ENCODE measurements around the gene TMEM236.

Gene TMEM236

DNA sequence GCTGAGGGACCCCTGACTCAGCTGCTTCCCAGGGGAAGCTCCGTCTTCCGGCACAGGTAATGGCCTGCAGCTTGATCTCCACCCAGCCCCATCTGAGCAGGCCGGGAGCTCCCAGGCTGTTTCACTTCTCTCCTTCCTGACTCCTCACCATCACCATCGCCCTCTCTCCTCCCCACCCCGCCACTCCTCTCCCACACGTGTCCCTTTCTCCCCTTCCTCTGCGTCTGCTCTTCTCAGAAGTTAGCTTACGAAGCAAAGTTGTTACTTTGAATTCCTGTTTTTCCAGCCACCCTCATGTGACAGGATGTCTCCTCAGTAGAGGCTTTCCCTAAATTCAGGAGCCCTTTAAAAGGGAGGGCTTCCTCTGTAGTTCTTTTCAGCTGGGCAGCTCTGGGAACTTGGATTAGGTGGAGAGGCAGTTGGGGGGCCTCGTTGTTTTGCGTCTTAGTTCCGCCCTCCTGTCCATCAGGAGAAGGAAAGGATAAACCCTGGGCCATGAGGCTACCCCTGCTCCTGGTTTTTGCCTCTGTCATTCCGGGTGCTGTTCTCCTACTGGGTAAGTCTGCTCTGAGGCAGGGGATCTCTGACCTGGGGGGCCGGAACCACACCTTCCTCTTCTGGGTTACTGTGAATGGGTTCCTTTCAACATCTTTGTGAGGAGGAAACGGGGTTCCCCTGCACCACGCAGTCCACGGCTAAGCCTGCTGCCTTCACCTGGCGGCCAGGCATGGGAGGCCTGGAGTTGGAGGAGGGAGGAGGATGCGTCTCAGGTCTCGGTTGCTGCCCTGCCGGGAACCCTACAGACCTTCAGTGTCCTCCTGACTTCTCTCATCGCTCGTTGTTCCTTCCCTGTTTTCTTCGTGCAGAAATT lies 57.2 kb downstream of the TMEM236 start, which contains the start of gene MRC1:
Gene MRC1 (plus strand): TSS at position 378 of the 871 bp plus-strand sequence. CDS start 118 bp downstream, at position 496.
- DNase-seq (ENCODE audit: low read depth), result no peak
- no peak within 1 kb of the TSS for H3K4me3 ChIP-seq (ENCODE audit: low read depth, low read length)
- TF ChIP-seq, protein P1, sequence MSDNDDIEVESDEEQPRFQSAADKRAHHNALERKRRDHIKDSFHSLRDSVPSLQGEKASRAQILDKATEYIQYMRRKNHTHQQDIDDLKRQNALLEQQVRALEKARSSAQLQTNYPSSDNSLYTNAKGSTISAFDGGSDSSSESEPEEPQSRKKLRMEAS (IDR thresholded peaks at IDR 0.05; ENCODE audit: low read depth, low read length), result no peak
- no peak for TF ChIP-seq POLR2A (IDR thresholded peaks at IDR 0.05; ENCODE audit: extremely low read depth, insufficient read length)
- TF ChIP-seq MYC (IDR thresholded peaks at IDR 0.05; ENCODE audit: low read depth, low read length), result no peak
- TF ChIP-seq, protein P2, sequence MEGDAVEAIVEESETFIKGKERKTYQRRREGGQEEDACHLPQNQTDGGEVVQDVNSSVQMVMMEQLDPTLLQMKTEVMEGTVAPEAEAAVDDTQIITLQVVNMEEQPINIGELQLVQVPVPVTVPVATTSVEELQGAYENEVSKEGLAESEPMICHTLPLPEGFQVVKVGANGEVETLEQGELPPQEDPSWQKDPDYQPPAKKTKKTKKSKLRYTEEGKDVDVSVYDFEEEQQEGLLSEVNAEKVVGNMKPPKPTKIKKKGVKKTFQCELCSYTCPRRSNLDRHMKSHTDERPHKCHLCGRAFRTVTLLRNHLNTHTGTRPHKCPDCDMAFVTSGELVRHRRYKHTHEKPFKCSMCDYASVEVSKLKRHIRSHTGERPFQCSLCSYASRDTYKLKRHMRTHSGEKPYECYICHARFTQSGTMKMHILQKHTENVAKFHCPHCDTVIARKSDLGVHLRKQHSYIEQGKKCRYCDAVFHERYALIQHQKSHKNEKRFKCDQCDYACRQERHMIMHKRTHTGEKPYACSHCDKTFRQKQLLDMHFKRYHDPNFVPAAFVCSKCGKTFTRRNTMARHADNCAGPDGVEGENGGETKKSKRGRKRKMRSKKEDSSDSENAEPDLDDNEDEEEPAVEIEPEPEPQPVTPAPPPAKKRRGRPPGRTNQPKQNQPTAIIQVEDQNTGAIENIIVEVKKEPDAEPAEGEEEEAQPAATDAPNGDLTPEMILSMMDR (IDR thresholded peaks at IDR 0.05; ENCODE audit: low read depth, low read length), result no peak

DNA sequence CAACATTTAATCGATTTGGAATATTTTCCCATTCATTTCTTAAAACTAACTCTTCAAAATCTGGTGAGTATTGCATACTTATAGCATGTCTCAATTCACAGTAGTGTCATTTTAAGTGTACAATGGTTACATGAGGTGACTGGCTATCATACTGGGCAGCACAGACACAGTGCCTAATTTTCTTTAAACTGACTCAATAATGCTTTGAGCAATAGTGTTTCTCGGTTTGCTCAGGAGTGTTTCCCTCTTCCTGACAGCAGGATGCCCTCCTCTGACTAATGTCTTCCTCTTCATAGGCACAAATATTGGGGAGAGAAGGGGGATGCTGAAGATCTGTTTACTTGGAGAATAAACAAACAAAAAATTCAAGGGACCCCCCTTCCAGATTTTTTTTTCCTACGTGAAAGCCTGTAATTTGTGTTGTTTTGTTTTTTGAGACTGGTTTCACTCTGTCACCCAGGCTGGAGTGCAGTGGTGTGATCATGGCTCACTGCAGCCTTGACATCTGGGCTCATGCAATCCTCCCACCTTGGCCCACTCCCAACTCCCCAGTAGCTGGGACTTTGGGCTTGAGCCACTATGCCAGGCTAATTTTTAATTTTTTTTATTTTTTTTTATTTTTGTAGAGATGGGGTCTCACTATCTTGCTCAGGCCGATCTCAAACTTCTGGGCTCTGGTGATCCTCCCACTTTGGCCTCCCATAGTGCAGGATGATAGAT lies 59.3 kb downstream of the TMEM236 start:
- TF ChIP-seq MYC (IDR thresholded peaks at IDR 0.05; ENCODE audit: low read depth, low read length) (no peak), POLR2A (IDR thresholded peaks at IDR 0.05; ENCODE audit: extremely low read depth, insufficient read length) (no peak)
- TF ChIP-seq, protein P1 (IDR thresholded peaks at IDR 0.05; ENCODE audit: low read depth, low read length), result no peak
- TF ChIP-seq, protein P2 (IDR thresholded peaks at IDR 0.05; ENCODE audit: low read depth, low read length), result no peak
- H3K4me3 ChIP-seq (ENCODE audit: low read depth, low read length), result no peak overlapping the region
- no peak for DNase-seq (ENCODE audit: low read depth)

DNA sequence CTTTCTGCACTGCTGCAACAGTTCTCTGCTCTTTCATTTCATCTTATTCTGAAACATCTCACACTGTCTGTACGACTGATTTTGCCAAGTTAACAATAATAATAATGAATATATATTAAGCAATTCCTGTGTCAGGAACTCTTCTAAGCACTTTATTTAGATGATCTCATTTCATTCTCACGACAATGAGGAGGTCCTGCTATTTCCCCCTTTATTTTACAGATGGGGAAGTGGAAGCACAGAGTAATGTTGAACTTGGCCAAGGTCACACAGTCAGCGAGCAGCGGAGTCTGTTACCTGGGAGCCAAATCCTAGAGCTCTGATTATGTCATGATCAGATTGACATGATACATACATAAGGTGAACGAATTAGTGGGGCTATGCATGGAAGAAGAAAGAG lies 63.0 kb downstream of the TMEM236 start:
- H3K4me3 ChIP-seq (ENCODE audit: low read depth, low read length), result no peak overlapping the region
- no peak for DNase-seq (ENCODE audit: low read depth)
- TF ChIP-seq, protein P1 (IDR thresholded peaks at IDR 0.05; ENCODE audit: low read depth, low read length), result no peak
- TF ChIP-seq, protein P2 (IDR thresholded peaks at IDR 0.05; ENCODE audit: low read depth, low read length), result no peak
- TF ChIP-seq POLR2A (IDR thresholded peaks at IDR 0.05; ENCODE audit: extremely low read depth, insufficient read length) (no peak), MYC (IDR thresholded peaks at IDR 0.05; ENCODE audit: low read depth, low read length) (no peak)

DNA sequence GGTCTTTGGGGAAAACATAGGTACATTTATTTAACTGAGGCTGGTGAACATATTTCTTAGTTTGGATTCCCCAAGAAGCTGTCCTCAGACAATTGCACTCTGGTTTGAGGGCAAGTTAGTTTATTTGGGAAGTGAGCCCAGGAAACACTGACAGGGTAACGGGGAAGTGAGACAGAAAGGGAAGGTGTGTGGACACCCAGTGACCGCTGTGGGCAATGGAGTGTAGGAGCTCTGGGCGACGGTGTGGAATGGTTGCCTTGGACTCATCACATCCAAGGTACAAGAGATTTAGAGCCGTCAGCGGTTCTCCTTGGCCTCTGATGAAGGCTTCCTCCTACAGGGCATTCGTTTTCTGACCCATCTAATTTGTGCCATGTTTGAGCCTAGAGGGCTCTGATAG lies 64.2 kb downstream of the TMEM236 start:
- TF ChIP-seq, protein P2 (IDR thresholded peaks at IDR 0.05; ENCODE audit: low read depth, low read length), result no peak
- TF ChIP-seq, protein P1 (IDR thresholded peaks at IDR 0.05; ENCODE audit: low read depth, low read length), result no peak
- TF ChIP-seq MYC (IDR thresholded peaks at IDR 0.05; ENCODE audit: low read depth, low read length), result no peak
- no peak for TF ChIP-seq POLR2A (IDR thresholded peaks at IDR 0.05; ENCODE audit: extremely low read depth, insufficient read length)
- no peak overlapping the region for H3K4me3 ChIP-seq (ENCODE audit: low read depth, low read length)
- no peak for DNase-seq (ENCODE audit: low read depth)

DNA sequence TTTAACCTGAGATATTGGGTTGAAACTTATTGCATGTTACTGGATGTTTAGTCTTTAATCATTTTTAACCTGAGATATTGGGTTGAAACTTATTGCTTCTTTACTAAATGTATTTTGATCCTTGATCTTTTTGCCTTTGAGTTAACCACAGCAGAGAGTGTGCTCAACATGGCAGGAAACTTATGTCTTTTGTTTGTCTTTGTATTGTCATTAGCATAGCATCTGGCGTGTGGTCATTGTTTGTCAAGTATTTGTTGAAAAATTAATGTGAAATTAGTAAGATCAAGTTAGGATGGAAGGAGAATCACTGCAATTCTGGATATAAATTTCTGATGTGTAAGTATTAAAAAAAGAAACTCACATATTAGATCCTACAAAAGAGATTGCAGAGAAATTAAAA lies 65.3 kb downstream of the TMEM236 start:
- H3K4me3 ChIP-seq (ENCODE audit: low read depth, low read length), result no peak overlapping the region
- TF ChIP-seq MYC (IDR thresholded peaks at IDR 0.05; ENCODE audit: low read depth, low read length) (no peak), POLR2A (IDR thresholded peaks at IDR 0.05; ENCODE audit: extremely low read depth, insufficient read length) (no peak)
- TF ChIP-seq, protein P1 (IDR thresholded peaks at IDR 0.05; ENCODE audit: low read depth, low read length), result no peak
- TF ChIP-seq, protein P2 (IDR thresholded peaks at IDR 0.05; ENCODE audit: low read depth, low read length), result no peak
- DNase-seq (ENCODE audit: low read depth), result no peak

All from NB4 (cell line).